OCI-LY1 (cell line): ENCODE data around the gene RABGAP1L.

Experiments
- CTCF ChIP-seq: fragments of 200-600 bp; sonication (generic), shearing (Covaris generic); IDR thresholded peaks from 2 replicates; pipeline ENCODE4 v1.5.1; 2017; ENCODE audit warnings: mild to moderate bottlenecking, antibody characterized with exemption, low read length, moderate library complexity, mixed read lengths
- EZH2 ChIP-seq: fragments of 200-600 bp; sonication (generic), shearing (Covaris generic); IDR thresholded peaks from 2 replicates; pipeline ENCODE4 v1.8.0; 2017; ENCODE audit warnings: borderline replicate concordance, mixed run types, mild to moderate bottlenecking, antibody characterized with exemption, low read length, moderate library complexity, mixed read lengths

DNA sequence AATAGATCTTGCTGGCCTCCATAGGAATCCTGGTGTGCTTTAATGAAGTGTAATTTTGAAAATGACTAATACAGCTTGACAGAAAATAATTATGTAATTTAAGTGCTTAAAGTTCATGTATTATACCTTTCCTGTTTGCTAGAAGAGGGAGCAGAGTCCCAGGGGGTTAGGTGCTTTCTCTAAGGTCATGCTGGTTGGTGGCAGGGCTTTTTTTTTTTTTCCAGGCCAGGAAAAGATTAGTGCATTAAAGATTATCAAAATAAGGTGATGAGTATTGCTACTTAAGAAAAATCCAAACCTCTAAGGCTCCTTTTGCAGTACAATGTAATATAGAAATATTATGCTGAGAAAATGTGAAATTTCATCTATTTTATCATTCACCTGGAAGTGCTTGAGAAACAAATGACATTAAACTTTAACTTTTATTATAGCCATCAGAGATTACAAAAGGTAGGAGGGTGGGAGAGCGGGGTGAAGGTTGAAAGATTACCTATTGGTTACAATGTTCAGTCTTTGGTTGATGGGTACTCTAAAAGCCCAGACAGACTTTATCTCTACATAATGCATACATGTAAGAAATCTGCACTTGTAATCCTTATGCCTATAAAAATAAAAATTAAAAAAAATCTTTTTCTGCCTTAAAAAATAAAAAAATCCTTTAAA is 110.8 kb downstream of the RABGAP1L start:
- no peak for TF ChIP-seq CTCF
- no peak for TF ChIP-seq EZH2
